ENCODE data around the gene WIPI1. TPM values are rescaled to one million over a fixed set of nuclear protein-coding genes. Genes with fewer than 3 reads are reported as not detected.
"Not testable (repeated sequence)": the region's sequence is repeated elsewhere in the genome, so short reads cannot be mapped to it uniquely, and the experiment has no call there.

WIPI1 gene, protein sequence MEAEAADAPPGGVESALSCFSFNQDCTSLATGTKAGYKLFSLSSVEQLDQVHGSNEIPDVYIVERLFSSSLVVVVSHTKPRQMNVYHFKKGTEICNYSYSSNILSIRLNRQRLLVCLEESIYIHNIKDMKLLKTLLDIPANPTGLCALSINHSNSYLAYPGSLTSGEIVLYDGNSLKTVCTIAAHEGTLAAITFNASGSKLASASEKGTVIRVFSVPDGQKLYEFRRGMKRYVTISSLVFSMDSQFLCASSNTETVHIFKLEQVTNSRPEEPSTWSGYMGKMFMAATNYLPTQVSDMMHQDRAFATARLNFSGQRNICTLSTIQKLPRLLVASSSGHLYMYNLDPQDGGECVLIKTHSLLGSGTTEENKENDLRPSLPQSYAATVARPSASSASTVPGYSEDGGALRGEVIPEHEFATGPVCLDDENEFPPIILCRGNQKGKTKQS
- total RNA-seq (2014; rRNA removed; shearing (Covaris generic); ENCODE audit: low replicate concordance), result 29.7 and 33.6 TPM in 2 replicates

GRCh38 chr17:68457168-68457538 lies at the start of gene WIPI1:
Gene WIPI1 (minus strand): TSS chr17:68457496. CDS start chr17:68457421, 75 bp downstream.
- DNase-seq (ENCODE audit: low read depth), result peak; percentile 63
- in situ Hi-C loops (cut with HindIII; ENCODE audit: low pct_unique_long_range_greater_than_20kb, low sequenced_read_pairs), result no loop called here

DNA sequence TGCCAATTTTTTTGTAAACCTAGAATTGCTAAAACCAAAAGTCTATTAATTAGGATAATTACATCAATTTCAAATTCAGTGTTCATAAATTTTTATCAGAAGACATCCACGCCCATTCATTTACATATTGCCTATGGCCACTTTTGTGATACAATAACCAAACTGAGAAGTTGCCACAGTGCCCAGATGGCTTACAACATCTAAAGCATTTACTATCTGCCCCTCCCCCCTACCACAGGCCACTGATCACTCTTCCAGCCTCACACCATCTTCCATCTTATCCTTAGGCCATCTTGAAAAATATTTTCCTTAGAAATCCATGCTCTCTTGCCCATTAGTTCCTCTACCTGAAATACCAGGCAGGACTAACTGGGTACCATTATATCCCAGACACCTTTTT lies 48.7 kb upstream of the WIPI1 start:
- no peak for DNase-seq (ENCODE audit: low read depth)
- in situ Hi-C loops (cut with HindIII; ENCODE audit: low pct_unique_long_range_greater_than_20kb, low sequenced_read_pairs), result no loop called here

- in situ Hi-C loops (cut with HindIII; ENCODE audit: low pct_unique_long_range_greater_than_20kb, low sequenced_read_pairs), result no loop called here
- no peak for DNase-seq (ENCODE audit: low read depth)
These were observed 43.8 kb upstream of the WIPI1 start for GRCh38 chr17:68501074-68501473.

DNA sequence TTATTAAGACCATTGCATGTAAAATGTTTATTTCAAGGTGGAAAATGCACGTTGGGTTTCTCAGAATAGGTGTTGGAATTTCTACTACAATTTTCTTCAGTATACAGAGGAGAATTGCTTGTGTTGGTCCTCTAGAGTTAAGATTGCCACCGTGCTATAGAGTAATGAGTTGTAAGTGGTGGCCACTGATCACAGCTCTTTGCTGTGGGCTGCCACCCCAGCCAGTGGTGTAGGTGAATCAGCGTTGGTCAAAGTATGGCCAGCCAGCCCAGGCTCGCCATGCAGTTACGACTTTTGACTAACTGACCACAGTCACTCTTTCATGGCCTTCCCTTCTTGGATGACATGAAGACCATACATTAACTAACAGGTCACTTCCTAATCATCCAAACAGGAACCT lies 42.3 kb upstream of the WIPI1 start:
- in situ Hi-C loops (cut with HindIII; ENCODE audit: low pct_unique_long_range_greater_than_20kb, low sequenced_read_pairs), result no loop called here
- DNase-seq (ENCODE audit: low read depth), result no peak

- DNase-seq (ENCODE audit: low read depth), result no peak
- in situ Hi-C loops (cut with HindIII; ENCODE audit: low pct_unique_long_range_greater_than_20kb, low sequenced_read_pairs), result no loop called here
These were observed 41.4 kb upstream of the WIPI1 start for GRCh38 chr17:68498479-68499326.

DNA sequence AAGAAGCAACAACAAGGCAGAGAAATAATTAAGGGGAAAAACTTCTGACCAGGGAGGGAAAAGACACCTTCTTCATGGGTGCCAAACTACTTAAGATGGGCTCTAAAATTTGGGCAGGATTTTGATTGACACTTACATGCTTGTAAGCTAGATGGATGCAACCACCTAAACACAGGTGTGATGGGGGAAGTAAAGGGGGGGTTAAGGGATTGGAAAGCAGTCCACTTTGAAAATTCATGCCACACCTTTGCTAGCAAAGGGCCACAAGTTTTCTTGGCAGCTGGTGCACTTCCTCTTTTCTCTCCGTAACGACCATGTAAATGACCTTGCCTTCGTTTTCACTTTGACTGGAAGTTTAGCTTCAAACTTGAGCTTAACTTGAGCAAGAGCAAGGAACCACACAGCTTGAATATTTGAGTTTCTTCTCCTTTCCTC lies 40.6 kb upstream of the WIPI1 start:
- DNase-seq (ENCODE audit: low read depth), result no peak
- in situ Hi-C loops (cut with HindIII; ENCODE audit: low pct_unique_long_range_greater_than_20kb, low sequenced_read_pairs), result no loop called here

DNA sequence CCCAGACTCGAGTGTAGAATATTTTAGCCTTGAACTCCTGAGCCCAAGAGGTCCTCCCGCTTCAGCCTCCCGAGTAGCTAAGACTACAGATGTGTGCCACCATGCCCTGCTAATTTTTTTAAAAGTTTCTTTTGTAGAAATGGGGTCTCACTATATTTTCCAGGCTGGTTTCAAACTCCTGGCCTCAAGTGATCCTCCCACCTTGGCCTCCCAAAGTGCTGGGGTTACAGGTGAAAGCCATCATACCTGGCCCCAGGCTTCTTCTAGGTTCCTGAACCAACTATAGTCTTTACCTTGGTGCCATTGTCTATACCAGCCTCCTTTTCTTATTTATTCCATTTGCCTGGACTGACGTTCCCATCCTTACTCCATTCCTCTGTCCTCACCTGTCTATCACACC lies 37.8 kb upstream of the WIPI1 start:
- DNase-seq (ENCODE audit: low read depth), result no peak
- in situ Hi-C loops (cut with HindIII; ENCODE audit: low pct_unique_long_range_greater_than_20kb, low sequenced_read_pairs), result no loop called here

DNA sequence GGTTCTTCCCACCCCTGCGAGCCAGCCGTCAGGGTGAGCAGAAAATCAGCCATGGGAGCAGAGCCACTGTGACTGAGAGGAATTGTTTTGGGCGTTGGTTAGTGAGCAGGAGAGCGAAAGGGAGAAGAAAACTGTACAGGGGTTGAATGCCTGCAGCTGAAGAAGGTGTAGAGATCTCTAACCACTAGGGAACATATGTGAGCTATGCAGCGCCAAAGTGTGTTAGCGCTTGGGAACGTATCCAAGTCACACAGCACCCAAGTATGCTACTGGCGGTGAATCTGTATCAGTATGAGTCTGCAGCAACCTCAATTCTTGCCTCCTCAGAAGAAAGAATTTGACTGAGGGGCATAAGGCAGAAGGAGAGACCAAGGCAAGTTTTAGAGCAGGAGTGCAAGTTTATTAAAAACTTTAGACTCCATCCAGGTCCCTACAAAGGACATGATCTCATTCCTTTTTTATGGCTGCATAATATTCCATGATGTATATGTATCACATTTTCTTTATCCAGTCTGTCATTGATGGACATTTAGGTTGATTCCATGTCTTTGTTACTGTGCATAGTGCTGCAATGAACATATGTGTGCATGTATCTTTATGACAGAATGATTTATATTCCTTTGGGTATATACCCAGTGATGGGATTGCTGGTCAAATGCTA lies 35.2 kb upstream of the WIPI1 start:
- in situ Hi-C loops (cut with HindIII; ENCODE audit: low pct_unique_long_range_greater_than_20kb, low sequenced_read_pairs); DNase-seq (ENCODE audit: low read depth): not testable (repeated sequence)

DNA sequence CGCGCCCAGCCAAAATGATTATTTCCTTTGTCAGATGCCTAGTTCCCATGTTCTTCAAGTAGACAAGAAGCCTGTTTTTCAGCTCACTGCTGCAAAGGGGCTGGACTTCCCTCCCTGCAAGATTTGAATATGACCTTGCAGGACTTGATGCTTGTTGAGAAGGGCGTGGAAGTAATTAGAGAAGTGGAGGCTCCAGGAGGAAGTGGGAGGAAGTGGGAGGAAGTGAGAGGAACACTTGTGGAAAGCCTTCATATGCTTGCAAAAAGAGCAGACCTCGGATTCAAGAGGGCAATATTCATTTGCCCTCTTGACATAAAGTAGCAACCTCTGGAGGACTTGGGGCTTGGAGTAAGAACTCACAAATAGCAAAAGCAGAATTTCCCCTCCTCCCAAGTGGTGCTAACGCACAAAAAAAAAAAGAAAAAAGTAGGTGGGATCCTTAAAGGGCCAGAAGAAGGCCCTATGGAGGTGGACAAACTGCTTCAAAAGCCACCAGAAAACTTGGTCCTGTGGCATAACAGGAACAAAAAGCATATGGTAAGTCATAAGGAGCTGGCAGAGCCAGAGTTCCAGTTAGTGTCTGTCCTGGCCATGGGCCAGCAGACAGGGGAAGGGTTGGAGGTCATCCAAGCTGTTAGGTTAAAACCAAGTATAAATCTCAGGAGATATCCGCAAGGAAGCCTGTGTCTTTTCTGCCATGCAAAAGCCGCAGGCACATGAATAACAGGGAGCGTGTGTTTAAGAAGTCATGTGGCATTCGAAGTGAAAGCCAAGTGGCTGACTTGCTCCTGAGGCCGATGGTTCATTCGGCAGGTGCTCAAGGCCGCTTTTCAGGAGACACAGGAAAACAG lies 34.3 kb upstream of the WIPI1 start:
- in situ Hi-C loops (cut with HindIII; ENCODE audit: low pct_unique_long_range_greater_than_20kb, low sequenced_read_pairs), result no loop called here
- no peak for DNase-seq (ENCODE audit: low read depth)

GRCh38 chr17:68489919-68490318 lies 32.6 kb upstream of the WIPI1 start:
- no peak for DNase-seq (ENCODE audit: low read depth)
- in situ Hi-C loops (cut with HindIII; ENCODE audit: low pct_unique_long_range_greater_than_20kb, low sequenced_read_pairs), result no loop called here

- no peak for DNase-seq (ENCODE audit: low read depth)
- in situ Hi-C loops (cut with HindIII; ENCODE audit: low pct_unique_long_range_greater_than_20kb, low sequenced_read_pairs), result no loop called here
These were observed 27.2 kb upstream of the WIPI1 start for GRCh38 chr17:68484458-68484857.

- in situ Hi-C loops (cut with HindIII; ENCODE audit: low pct_unique_long_range_greater_than_20kb, low sequenced_read_pairs), result no loop called here
- no peak for DNase-seq (ENCODE audit: low read depth)
These were observed 25.3 kb upstream of the WIPI1 start for GRCh38 chr17:68482576-68483041.

DNA sequence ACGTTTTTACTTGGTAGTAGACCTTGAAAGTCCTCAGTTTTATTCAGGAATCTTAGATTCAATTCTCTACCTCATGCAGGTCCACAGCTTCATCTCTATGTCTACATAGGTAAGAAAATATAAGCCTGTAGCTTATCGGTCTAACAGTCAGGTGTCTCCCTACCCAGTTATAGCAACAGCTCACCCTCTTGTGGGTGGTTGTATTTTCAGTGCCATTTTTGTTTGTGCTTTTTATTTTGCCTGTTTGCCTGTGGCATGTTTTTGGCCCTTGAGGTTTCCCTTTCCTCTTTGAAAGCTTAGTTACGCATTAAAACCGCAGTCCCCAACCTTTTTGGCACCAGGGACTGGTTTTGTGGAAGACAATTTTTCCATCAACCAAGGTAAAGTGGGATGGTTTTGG lies 23.6 kb upstream of the WIPI1 start:
- in situ Hi-C loops (cut with HindIII; ENCODE audit: low pct_unique_long_range_greater_than_20kb, low sequenced_read_pairs), result no loop called here

DNA sequence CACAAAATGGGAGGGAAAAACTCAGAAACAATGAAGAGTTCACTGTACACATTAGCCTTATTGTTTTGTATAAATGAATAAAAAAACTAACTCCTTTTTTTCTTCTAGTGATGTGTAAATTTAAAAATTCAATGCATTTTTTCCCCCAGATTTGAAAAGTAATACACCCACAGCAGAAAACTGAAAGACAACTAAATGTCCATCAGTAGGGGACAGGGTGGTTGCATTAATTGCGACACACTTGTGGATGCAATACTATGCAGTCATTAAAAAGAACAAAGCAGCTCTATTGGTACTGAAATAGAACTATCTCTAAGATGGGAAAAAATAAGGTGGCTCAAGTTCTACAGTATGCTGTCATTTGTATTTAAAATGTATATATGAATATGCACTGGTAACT lies 13.7 kb upstream of the WIPI1 start:
- no peak for DNase-seq (ENCODE audit: low read depth)
- in situ Hi-C loops (cut with HindIII; ENCODE audit: low pct_unique_long_range_greater_than_20kb, low sequenced_read_pairs), result no loop called here

More for the DNA sequence above, 23.6 kb upstream of the WIPI1 start:
- no peak for DNase-seq (ENCODE audit: low read depth)

DNA sequence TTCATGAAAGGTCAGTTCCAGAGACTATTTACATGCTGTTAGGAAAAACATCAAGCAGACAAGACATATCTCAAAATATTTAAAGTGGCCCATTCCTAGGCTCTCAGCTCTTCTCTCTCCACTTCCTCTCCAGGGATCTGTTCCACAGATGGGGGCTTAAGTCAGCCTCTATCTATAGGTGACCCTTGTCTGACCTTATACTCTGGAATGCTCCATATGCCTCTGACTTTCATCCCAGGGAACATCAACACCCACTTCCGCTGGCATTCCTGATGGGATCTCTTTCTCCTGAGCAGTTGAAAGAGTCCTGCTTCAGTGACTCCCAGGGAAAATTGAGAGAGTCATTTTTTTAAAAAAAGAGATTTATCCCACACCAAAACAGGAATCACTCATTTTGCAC lies 11.5 kb upstream of the WIPI1 start:
- no peak for DNase-seq (ENCODE audit: low read depth)
- in situ Hi-C loops (cut with HindIII; ENCODE audit: low pct_unique_long_range_greater_than_20kb, low sequenced_read_pairs), result no loop called here

GRCh38 chr17:68468334-68468733 lies 11.0 kb upstream of the WIPI1 start:
- in situ Hi-C loops (cut with HindIII; ENCODE audit: low pct_unique_long_range_greater_than_20kb, low sequenced_read_pairs), result no loop called here
- no peak for DNase-seq (ENCODE audit: low read depth)

GRCh38 chr17:68463211-68464019 lies 6.1 kb upstream of the WIPI1 start:
- in situ Hi-C loops (cut with HindIII; ENCODE audit: low pct_unique_long_range_greater_than_20kb, low sequenced_read_pairs), result no loop called here
- no peak for DNase-seq (ENCODE audit: low read depth)
